Spleen (tissue), 11 donors: ENCODE data around the gene AGPAT2. TPM values are rescaled to one million over a fixed set of nuclear protein-coding genes. Genes with fewer than 3 reads are reported as not detected.

ENCODE experiments used
- DNase-seq: peaks from one replicate; pipeline ENCODE4 v3.0.0-alpha.2; 2020
- H3K27ac ChIP-seq, 8 donors: fragments of 200-600 bp; sonication (generic) in 7 of 8; 1 replicate in 4 of 8; 2 replicates in 4 of 8; pipeline versions ENCODE4 v1.5.0 to v1.8.0; 2016 to 2021; ENCODE audit warnings: inconsistent platforms in 4 of 8, mild to moderate bottlenecking in 4 of 8, moderate library complexity in 1 of 8
- H3K27me3 ChIP-seq, 7 donors: fragments of 200-600 bp; sonication (generic) in 6 of 7; replicated peaks in 1 of 7; 1 replicate in 4 of 7; 2 replicates in 3 of 7; pipeline versions ENCODE4 v1.5.0 to v1.8.0; 2016 to 2021; ENCODE audit warnings: inconsistent platforms in 3 of 7, mild to moderate bottlenecking in 1 of 7
- H3K36me3 ChIP-seq, 6 donors: fragments of 200-600 bp; sonication (generic) in 5 of 6; 1 replicate in 4 of 6; 2 replicates in 2 of 6; pipeline versions ENCODE4 v1.5.0 to v1.8.0; 2016 to 2021; ENCODE audit warnings: inconsistent platforms in 2 of 6
- H3K4me1 ChIP-seq, 6 donors: fragments of 200-600 bp; sonication (generic) in 5 of 6; 1 replicate in 3 of 6; 2 replicates in 3 of 6; pipeline versions ENCODE4 v1.5.0 to v1.8.0; 2016 to 2021; ENCODE audit warnings: inconsistent platforms in 3 of 6
- H3K4me3 ChIP-seq, 8 donors: fragments of 200-600 bp; sonication (generic) in 7 of 8; 1 replicate in 4 of 8; 2 replicates in 4 of 8; pipeline versions ENCODE4 v1.5.0 to v1.8.0; 2016 to 2021; ENCODE audit warnings: inconsistent platforms in 4 of 8, mild to moderate bottlenecking in 4 of 8, moderate library complexity in 2 of 8
- H3K9me3 ChIP-seq, 8 donors: fragments of 200-600 bp; sonication (generic) in 7 of 8; 1 replicate in 4 of 8; 2 replicates in 4 of 8; pipeline versions ENCODE4 v1.5.0 to v1.8.0; 2016 to 2021; ENCODE audit warnings: inconsistent platforms in 4 of 8
- POLR2A ChIP-seq, 3 donors: fragments of 450-650 bp; IDR thresholded peaks; one replicate each; pipeline ENCODE4 v1.5.1; 2017; ENCODE audit warnings: antibody characterized with exemption in 3 of 3, mild to moderate bottlenecking in 1 of 3
- POLR2AphosphoS5 ChIP-seq, 3 donors: sonication (generic); formaldehyde crosslinking; IDR thresholded peaks; one replicate each; pipeline ENCODE4 v1.5.1; 2017; ENCODE audit warnings: antibody characterized with exemption in 3 of 3
- WGBS, 5 donors: extraction: QIAGEN DNeasy Blood & Tissue Kit in 3 of 5; methylation state at CpG; one replicate each; pipeline versions ENCODE4 v1.1.5 to v1.1.7; 2013 to 2018; 5-methylcytosine and 5-hydroxymethylcytosine counted together
- intact Hi-C: fragments of 100-400 bp; cut with DNase I; formaldehyde crosslinking; loops from one replicate; pipeline ENCODE4 v1.15.0; 2023; ENCODE audit warnings: low total_unique reads
- polyA plus RNA-seq, 3 donors: library from polyadenylated mRNA; stranded (reverse); fragments of 200-250 nt; gene quantifications; one replicate each; pipeline ENCODE4 v1.2.1, GENCODE V29; 2013
- total RNA-seq, 7 donors: library from RNA; depleted of rRNA in 3 of 7; stranded (reverse); fragments of >200 nt in 3 of 7; fragmentation: NEBNext Ultra II Directional in 4 of 7; extraction: Animal tissue kit (Norgen Biotek cat#: 25700) in 4 of 7; gene quantifications; one replicate each; pipeline versions ENCODE4 v1.1.0 to v1.2.1, GENCODE V29; 2016 to 2021
- TF ChIP-seq, protein P1 (sequence below), 11 experiments: fragments of 200-600 bp in 7 of 11; fragments of 450-650 bp in 4 of 11; sonication (generic) in 4 of 11; IDR thresholded peaks in 8 of 11; conservative IDR thresholded peaks in 3 of 11; 1 replicate in 7 of 11; 2 replicates in 4 of 11; pipeline versions ENCODE4 v1.4.0 to v1.8.0; 2016 to 2021; ENCODE audit warnings: antibody characterized with exemption in 11 of 11, inconsistent platforms in 4 of 11, mild to moderate bottlenecking in 1 of 11
- donor health status: healthy with polysubstance abuse.
- donor health status: DM: no; HTN: no; CAD: no; lungs with moderate emphysema.
- donor health status: DM: no; HTN: no; CAD: no.
- donor health status: Bipolar disorder and iron deficiency.
- donor health status: healthy.
- donor health status: DM: no; HTN: no; CAD: no.
- donor health status: DM: yes; HTN: yes; CAD: no.

The AGPAT2 gene
- total and polyA plus RNA-seq, 10 donors, result 26.9 to 47.7 (median 38.3) TPM

DNA sequence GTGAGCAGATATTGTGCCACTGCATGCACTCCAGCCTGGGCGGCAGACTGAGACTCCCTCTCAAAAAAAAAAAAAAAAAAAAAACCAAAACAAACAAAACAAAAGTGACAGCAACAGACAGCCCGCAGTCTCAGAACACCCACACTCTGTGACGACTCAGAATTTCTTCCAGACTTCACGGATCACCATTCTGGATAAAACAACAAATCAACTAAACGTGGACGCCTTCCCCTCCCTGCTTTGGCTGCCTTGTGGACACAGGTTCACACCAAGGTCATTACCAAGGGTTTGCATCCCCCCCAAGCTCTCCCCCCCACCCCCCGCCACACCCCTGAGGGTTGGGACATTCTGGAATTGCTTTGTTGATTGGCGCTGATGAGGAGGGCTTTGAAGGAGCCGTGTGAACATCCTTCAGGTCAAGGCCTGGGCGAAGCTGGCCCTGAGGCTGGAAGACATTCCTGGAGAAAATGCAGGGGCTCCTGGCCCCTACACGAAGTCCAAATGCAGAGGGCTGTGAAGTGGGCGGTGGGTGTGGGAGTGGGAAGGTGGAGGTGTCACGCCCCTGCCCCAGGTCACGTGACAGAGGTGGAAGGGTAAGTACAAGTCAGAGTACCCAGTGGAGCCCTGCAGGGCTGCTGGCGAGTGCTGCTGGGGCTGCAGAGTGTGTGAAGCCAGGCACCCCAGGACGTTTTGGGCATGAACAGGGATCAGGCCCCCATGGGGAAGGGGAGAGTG, 45.4 kb upstream of the AGPAT2 start:
- Histone ChIP-seq H3K4me3 (no peak overlapping the region), H3K27me3 (peaks cover 0 to 10% (median 0%) of the 10 kb centered on the region in 7 donors), H3K36me3 (no peaks in the 10 kb centered on the region), H3K27ac (no peak overlapping the region), H3K4me1 (peaks cover 5 to 21% (median 15%) of the 10 kb centered on the region in 6 donors), H3K9me3 (no peaks in the 10 kb centered on the region)
- 70 to 83% (median 81%) methylated on average over 16 of the region's 16 CpGs for WGBS, 5 donors
- no peak for TF ChIP-seq POLR2A (IDR thresholded peaks at IDR 0.05)
- TF ChIP-seq, protein P1, sequence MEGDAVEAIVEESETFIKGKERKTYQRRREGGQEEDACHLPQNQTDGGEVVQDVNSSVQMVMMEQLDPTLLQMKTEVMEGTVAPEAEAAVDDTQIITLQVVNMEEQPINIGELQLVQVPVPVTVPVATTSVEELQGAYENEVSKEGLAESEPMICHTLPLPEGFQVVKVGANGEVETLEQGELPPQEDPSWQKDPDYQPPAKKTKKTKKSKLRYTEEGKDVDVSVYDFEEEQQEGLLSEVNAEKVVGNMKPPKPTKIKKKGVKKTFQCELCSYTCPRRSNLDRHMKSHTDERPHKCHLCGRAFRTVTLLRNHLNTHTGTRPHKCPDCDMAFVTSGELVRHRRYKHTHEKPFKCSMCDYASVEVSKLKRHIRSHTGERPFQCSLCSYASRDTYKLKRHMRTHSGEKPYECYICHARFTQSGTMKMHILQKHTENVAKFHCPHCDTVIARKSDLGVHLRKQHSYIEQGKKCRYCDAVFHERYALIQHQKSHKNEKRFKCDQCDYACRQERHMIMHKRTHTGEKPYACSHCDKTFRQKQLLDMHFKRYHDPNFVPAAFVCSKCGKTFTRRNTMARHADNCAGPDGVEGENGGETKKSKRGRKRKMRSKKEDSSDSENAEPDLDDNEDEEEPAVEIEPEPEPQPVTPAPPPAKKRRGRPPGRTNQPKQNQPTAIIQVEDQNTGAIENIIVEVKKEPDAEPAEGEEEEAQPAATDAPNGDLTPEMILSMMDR (IDR thresholded peaks at IDR 0.05 in 8 of 11, conservative IDR thresholded peaks at IDR 0.05 in 3 of 11), result no peak
- no peak for TF ChIP-seq POLR2AphosphoS5 (IDR thresholded peaks at IDR 0.05)
- DNase-seq, result no peak
- intact Hi-C loops, result no loop called here

DNA sequence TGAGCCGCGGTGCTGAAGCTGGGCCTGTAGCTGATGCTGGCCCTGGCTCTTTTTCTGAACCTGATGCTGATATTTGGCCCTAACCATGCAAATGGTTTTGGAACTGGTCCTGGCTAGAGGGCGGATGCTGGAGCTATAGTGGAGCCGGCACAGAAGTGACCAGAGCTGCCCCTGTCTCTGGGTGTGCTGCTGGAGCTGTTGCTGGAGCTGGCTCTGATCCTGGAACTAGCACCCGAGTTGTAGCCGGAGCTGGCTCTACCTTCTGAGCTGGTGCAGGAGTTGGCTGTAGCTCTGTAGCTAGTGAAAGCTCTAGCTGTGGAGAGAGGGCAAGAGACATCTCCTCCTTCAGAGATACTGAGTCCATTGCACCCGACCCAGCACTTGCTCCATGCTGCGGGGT, 42.7 kb upstream of the AGPAT2 start:
- Histone ChIP-seq H3K36me3 (peaks cover 0 to 19% (median 13%) of the 10 kb centered on the region in 6 donors), H3K4me3 (no peak overlapping the region), H3K27me3 (peaks cover 0 to 10% (median 0%) of the 10 kb centered on the region in 7 donors), H3K9me3 (no peaks in the 10 kb centered on the region), H3K27ac (no peak overlapping the region), H3K4me1 (peaks cover 17 to 48% (median 40%) of the 10 kb centered on the region in 6 donors)
- intact Hi-C loops, result no loop called here
- DNase-seq, result no peak
- TF ChIP-seq, protein P1 (IDR thresholded peaks at IDR 0.05 in 8 of 11, conservative IDR thresholded peaks at IDR 0.05 in 3 of 11), result no peak
- no peak for TF ChIP-seq POLR2A (IDR thresholded peaks at IDR 0.05)
- 92 to 97% (median 95%) methylated on average over 6 to 8 of the region's 8 CpGs for WGBS, 5 donors

DNA sequence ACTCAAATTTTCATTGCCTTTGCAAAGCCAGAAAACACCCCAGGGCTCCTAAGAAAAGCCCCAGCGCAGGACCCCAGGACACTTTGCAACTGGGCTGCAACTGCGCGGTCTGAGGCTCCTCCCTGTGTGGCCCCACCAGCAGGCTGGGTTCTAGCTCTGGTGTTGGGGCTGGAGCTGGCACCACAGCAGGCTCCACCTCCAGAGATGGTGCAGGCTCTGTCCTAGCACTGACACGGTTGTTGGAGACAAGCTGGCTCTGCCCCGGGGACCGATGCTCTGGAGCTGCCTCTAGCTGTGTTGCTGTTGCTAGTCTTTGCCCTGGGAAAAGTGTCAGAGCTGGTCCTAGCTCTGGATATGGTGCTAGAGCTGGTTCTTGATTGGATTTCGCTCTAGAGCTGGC, 41.9 kb upstream of the AGPAT2 start:
- peak overlapping the region; percentile 77 to 97 (median 88) for H3K4me3 ChIP-seq
- no peak for DNase-seq
- peaks cover 0 to 27% (median 21%) of the 10 kb centered on the region in 6 donors for H3K36me3 ChIP-seq
- peaks cover 0 to 10% (median 0%) of the 10 kb centered on the region in 7 donors for H3K27me3 ChIP-seq
- peaks cover 17 to 55% (median 46%) of the 10 kb centered on the region in 6 donors for H3K4me1 ChIP-seq
- H3K27ac ChIP-seq, result peak overlapping the region in 1 of 8 donors; percentile 87
- TF ChIP-seq POLR2AphosphoS5 (IDR thresholded peaks at IDR 0.05), result no peak
- TF ChIP-seq, protein P1 (IDR thresholded peaks at IDR 0.05 in 8 of 11, conservative IDR thresholded peaks at IDR 0.05 in 3 of 11), result no peak
- TF ChIP-seq POLR2A (IDR thresholded peaks at IDR 0.05), result no peak
- H3K9me3 ChIP-seq, result no peaks in the 10 kb centered on the region
- intact Hi-C loops, result no loop called here
- 72 to 88% (median 82%) methylated on average over 2 to 7 of the region's 7 CpGs; no CpG with 5 or more reads in 1 of the 5 donors for WGBS, 5 donors

DNA sequence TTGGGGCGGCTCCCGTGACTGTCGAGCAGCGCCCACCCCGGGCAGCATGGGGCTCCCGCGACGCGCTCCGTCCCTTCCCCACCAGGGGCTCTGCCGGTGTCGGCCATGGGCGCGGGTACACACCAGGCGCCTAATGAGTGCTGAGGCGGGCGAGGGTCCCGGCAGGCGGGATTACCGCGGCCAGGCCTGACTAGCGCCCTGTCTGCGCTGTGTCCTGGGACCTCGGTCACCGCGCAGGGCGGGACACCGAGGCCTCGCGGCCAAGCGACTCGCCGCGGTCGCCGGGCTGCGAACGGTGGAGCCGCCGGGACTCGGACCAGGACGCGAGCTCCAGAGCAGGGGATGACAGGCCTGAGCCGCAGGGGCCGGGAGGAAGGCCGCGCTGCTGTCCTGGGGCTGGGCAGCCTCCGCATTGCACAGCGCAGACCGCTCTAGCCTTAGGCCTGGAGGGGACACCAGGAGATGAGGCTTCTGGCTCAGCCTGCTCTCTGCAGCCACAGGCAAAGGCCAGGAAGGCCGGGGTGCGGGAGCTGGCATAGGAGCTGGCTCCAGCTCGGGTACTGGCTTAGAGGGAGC, 41.4 kb upstream of the AGPAT2 start:
- intact Hi-C loops, result no loop called here
- DNase-seq, result no peak

More for the DNA sequence above, 41.4 kb upstream of the AGPAT2 start:
- Histone ChIP-seq H3K4me1 (peaks cover 17 to 60% (median 49%) of the 10 kb centered on the region in 6 donors), H3K4me3 (peak overlapping the region; percentile 77 to 97 (median 88)), H3K27ac (peak overlapping the region in 6 of 8 donors; percentile 11 to 90 (median 85)), H3K36me3 (peaks cover 4 to 32% (median 26%) of the 10 kb centered on the region in 6 donors), H3K9me3 (no peaks in the 10 kb centered on the region), H3K27me3 (peaks cover 0 to 10% (median 0%) of the 10 kb centered on the region in 7 donors)
- 3 to 13% (median 4%) methylated on average over 28 to 53 of the region's 53 CpGs for WGBS, 5 donors
- no peak for TF ChIP-seq POLR2A (IDR thresholded peaks at IDR 0.05)
- TF ChIP-seq, protein P1 (IDR thresholded peaks at IDR 0.05 in 8 of 11, conservative IDR thresholded peaks at IDR 0.05 in 3 of 11), result no peak
